Body of pancreas (tissue), 4 donors: ENCODE data around the gene OTOGL.

ENCODE experiments used
- CTCF ChIP-seq, 7 experiments: fragments of 450-650 bp in 4 of 7; fragments of 200-600 bp in 3 of 7; sonication (generic) in 3 of 7; IDR thresholded peaks; one replicate each; pipeline ENCODE4 v1.5.1; 2016 to 2019; ENCODE audit warnings: antibody characterized with exemption in 7 of 7
- POLR2A ChIP-seq, 3 donors: fragments of 450-650 bp; IDR thresholded peaks; one replicate each; pipeline ENCODE4 v1.6.1; 2016; ENCODE audit warnings: antibody characterized with exemption in 3 of 3, mild to moderate bottlenecking in 2 of 3

DNA sequence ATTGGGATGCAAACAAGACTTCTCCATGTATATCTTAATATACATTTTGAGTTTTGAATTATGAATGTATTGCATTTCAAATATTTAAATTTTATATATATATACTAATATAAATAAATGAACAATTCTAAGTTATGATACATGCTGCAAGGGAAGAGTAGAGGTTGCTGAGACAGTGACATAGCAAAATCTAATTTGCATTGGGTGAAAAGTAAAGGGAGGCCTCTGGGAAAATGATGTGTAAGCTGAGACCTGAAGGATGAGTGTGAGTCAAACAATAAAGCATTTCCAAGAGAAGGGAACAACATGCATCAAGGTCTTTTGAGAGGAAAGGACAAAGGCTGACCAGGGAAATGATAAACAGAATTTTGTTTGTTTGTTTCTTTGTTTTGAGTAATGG is 281.8 kb downstream of the OTOGL start:
- TF ChIP-seq CTCF (IDR thresholded peaks at IDR 0.05) (no peak), POLR2A (IDR thresholded peaks at IDR 0.05) (no peak)
